Stimulated activated naive CD8-positive, alpha-beta T cell treated with anti-CD3 and anti-CD28 coated beads, Interleukin-15, Interleukin-2, amounts not matched to agents 100 ng/mL and 50 ng/mL, for 24 hours (primary cell): ENCODE results near the gene ANKH.
"Not testable (repeated sequence)": the region's sequence is repeated elsewhere in the genome, so short reads cannot be mapped to it uniquely, and the experiment has no call there.

Experiments
- H3K27ac Mint-ChIP-seq: one replicate; pipeline ENCODE4 v1.8.0; 2021; ENCODE audit warnings: mild to moderate bottlenecking, mixed read lengths
- H3K27me3 Mint-ChIP-seq: one replicate; pipeline ENCODE4 v1.8.0; 2021; ENCODE audit warnings: mixed read lengths
- H3K36me3 Mint-ChIP-seq: one replicate; pipeline ENCODE4 v1.8.0; 2021; ENCODE audit warnings: low read depth, mixed read lengths
- H3K4me1 Mint-ChIP-seq: one replicate; pipeline ENCODE4 v1.8.0; 2021; ENCODE audit warnings: low read depth, mixed read lengths
- H3K4me3 Mint-ChIP-seq: one replicate; pipeline ENCODE4 v1.8.0; 2021; ENCODE audit warnings: mild to moderate bottlenecking, mixed read lengths
- H3K9me3 Mint-ChIP-seq: one replicate; pipeline ENCODE4 v1.8.0; 2021; ENCODE audit warnings: mixed read lengths

Gene ANKH

GRCh38 chr5:14834584-14835550 lies 36.7 kb downstream of the ANKH start:
- H3K9me3 Mint-ChIP-seq: no peaks in the 10 kb centered on the region
- H3K27me3 Mint-ChIP-seq: no peaks in the 10 kb centered on the region
- H3K4me3 Mint-ChIP-seq: no peak overlapping the region
- H3K36me3 Mint-ChIP-seq: peaks cover 21% of the 10 kb centered on the region
- H3K4me1 Mint-ChIP-seq: peaks cover 19% of the 10 kb centered on the region
- H3K27ac Mint-ChIP-seq: no peak overlapping the region

GRCh38 chr5:14834062-14834461 lies 37.5 kb downstream of the ANKH start:
- peaks cover 20% of the 10 kb centered on the region for H3K4me1 Mint-ChIP-seq
- no peaks in the 10 kb centered on the region for H3K27me3 Mint-ChIP-seq
- H3K9me3 Mint-ChIP-seq: no peaks in the 10 kb centered on the region
- peaks cover 18% of the 10 kb centered on the region for H3K36me3 Mint-ChIP-seq
- no peak overlapping the region for H3K27ac Mint-ChIP-seq
- no peak overlapping the region for H3K4me3 Mint-ChIP-seq

- H3K36me3 Mint-ChIP-seq: peaks cover 22% of the 10 kb centered on the region
- H3K4me1 Mint-ChIP-seq: peaks cover 22% of the 10 kb centered on the region
- no peak overlapping the region for H3K4me3 Mint-ChIP-seq
- H3K27ac Mint-ChIP-seq: no peak overlapping the region
- no peaks in the 10 kb centered on the region for H3K9me3 Mint-ChIP-seq
- no peaks in the 10 kb centered on the region for H3K27me3 Mint-ChIP-seq
These were observed 40.6 kb downstream of the ANKH start for GRCh38 chr5:14831006-14831338.

- Mint-ChIP-seq H3K27me3 (no peaks in the 10 kb centered on the region), H3K9me3 (no peaks in the 10 kb centered on the region), H3K36me3 (peaks cover 22% of the 10 kb centered on the region), H3K27ac (no peak overlapping the region), H3K4me1 (peaks cover 19% of the 10 kb centered on the region), H3K4me3 (no peak overlapping the region)
These were observed 41.2 kb downstream of the ANKH start for GRCh38 chr5:14830210-14831005.

- H3K27me3 Mint-ChIP-seq: no peaks in the 10 kb centered on the region
- H3K9me3 Mint-ChIP-seq: no peaks in the 10 kb centered on the region
- no peak overlapping the region for H3K27ac Mint-ChIP-seq
- H3K4me1 Mint-ChIP-seq: peaks cover 17% of the 10 kb centered on the region
- peaks cover 25% of the 10 kb centered on the region for H3K36me3 Mint-ChIP-seq
- no peak overlapping the region for H3K4me3 Mint-ChIP-seq
These were observed 42.2 kb downstream of the ANKH start for GRCh38 chr5:14829396-14829795.

GRCh38 chr5:14826714-14827113 lies 44.9 kb downstream of the ANKH start:
- Mint-ChIP-seq H3K36me3 (peaks cover 25% of the 10 kb centered on the region), H3K4me3 (no peak overlapping the region), H3K9me3 (no peaks in the 10 kb centered on the region), H3K27me3 (no peaks in the 10 kb centered on the region), H3K4me1 (peaks cover 32% of the 10 kb centered on the region), H3K27ac (no peak overlapping the region)

- Mint-ChIP-seq H3K27me3 (no peaks in the 10 kb centered on the region), H3K27ac (no peak overlapping the region), H3K4me1 (peaks cover 39% of the 10 kb centered on the region), H3K36me3 (peaks cover 31% of the 10 kb centered on the region), H3K4me3 (no peak overlapping the region), H3K9me3 (no peaks in the 10 kb centered on the region)
These were observed 45.6 kb downstream of the ANKH start for GRCh38 chr5:14825977-14826376.

- Mint-ChIP-seq H3K27me3 (no peaks in the 10 kb centered on the region), H3K4me3 (no peak overlapping the region), H3K4me1 (peaks cover 41% of the 10 kb centered on the region), H3K36me3 (peaks cover 28% of the 10 kb centered on the region), H3K9me3 (no peaks in the 10 kb centered on the region), H3K27ac (no peak overlapping the region)
These were observed 47.1 kb downstream of the ANKH start for GRCh38 chr5:14824499-14824898.

GRCh38 chr5:14821100-14821845 lies 50.3 kb downstream of the ANKH start:
- H3K27me3 Mint-ChIP-seq: no peaks in the 10 kb centered on the region
- no peak overlapping the region for H3K27ac Mint-ChIP-seq
- no peak overlapping the region for H3K4me3 Mint-ChIP-seq
- peaks cover 22% of the 10 kb centered on the region for H3K36me3 Mint-ChIP-seq
- H3K9me3 Mint-ChIP-seq: no peaks in the 10 kb centered on the region
- peaks cover 70% of the 10 kb centered on the region for H3K4me1 Mint-ChIP-seq

GRCh38 chr5:14818931-14819790 lies 52.4 kb downstream of the ANKH start:
- H3K9me3 Mint-ChIP-seq: no peaks in the 10 kb centered on the region
- no peaks in the 10 kb centered on the region for H3K27me3 Mint-ChIP-seq
- H3K36me3 Mint-ChIP-seq: peaks cover 24% of the 10 kb centered on the region
- H3K4me3 Mint-ChIP-seq: no peak overlapping the region
- peak overlapping the region; percentile 49 for H3K27ac Mint-ChIP-seq
- H3K4me1 Mint-ChIP-seq: peaks cover 80% of the 10 kb centered on the region

GRCh38 chr5:14817762-14818136 lies 53.8 kb downstream of the ANKH start:
- not testable (repeated sequence) for H3K4me3 Mint-ChIP-seq, H3K27me3 Mint-ChIP-seq, H3K9me3 Mint-ChIP-seq
- Mint-ChIP-seq H3K27ac (peak overlapping the region; percentile 78), H3K4me1 (peaks cover 86% of the 10 kb centered on the region), H3K36me3 (peaks cover 34% of the 10 kb centered on the region)

- peaks cover 88% of the 10 kb centered on the region for H3K4me1 Mint-ChIP-seq
- H3K4me3 Mint-ChIP-seq: peak overlapping the region; percentile 30
- H3K27ac Mint-ChIP-seq: peak overlapping the region; percentile 78
- peaks cover 34% of the 10 kb centered on the region for H3K36me3 Mint-ChIP-seq
- no peaks in the 10 kb centered on the region for H3K9me3 Mint-ChIP-seq
- no peaks in the 10 kb centered on the region for H3K27me3 Mint-ChIP-seq
These were observed 54.4 kb downstream of the ANKH start for GRCh38 chr5:14816999-14817761.

GRCh38 chr5:14816374-14816998 lies 55.1 kb downstream of the ANKH start:
- Mint-ChIP-seq H3K27ac (peak overlapping the region; percentile 78), H3K4me3 (no peak overlapping the region), H3K9me3 (no peaks in the 10 kb centered on the region), H3K36me3 (peaks cover 33% of the 10 kb centered on the region), H3K27me3 (no peaks in the 10 kb centered on the region), H3K4me1 (peaks cover 88% of the 10 kb centered on the region)
